ENCODE data around the gene SPIRE2.

The SPIRE2 gene

DNA sequence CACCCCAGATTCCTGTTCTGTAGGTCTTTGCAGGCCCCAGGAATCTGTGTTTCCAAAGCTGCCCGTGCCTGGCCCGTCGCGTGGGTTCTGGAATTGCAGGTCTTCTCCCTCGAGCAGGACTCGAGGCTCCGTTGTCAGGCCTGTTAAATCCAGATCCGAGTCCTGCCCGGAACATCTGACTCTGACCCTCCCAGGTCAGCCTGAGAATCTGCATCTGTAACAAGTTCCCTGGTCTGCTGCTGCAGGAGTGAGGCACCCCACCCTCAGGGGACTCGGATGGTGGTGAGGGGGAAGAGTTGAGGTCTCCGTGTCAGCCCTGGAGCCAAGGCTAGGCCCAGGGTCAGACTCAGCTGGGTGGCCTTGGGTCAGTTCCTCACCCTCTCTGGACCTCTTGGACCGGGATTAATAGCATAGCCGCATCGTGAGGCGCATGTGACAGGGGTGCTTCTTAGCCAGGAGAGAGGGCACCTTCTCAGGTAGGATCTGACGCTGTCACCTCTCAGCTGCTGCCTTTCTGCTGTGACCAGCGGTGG is 8.8 kb downstream of the SPIRE2 start:
- no peaks in the 10 kb centered on the region for H3K79me2 ChIP-seq (ENCODE audit: control insufficient read depth, insufficient read depth, low read length)
- H3K4me3 ChIP-seq (ENCODE audit: low read length), result no peak overlapping the region
- H3K27me3 ChIP-seq (ENCODE audit: insufficient read depth, low read length, poor library complexity), result no peaks in the 10 kb centered on the region
- no peak overlapping the region for H3K27ac ChIP-seq (ENCODE audit: low read depth, low read length)
- no peak overlapping the region for H3K4ac ChIP-seq (ENCODE audit: low read depth, low read length)
- H3K23ac ChIP-seq (ENCODE audit: low read length), result no peak overlapping the region
- no peak overlapping the region for H2BK5ac ChIP-seq (ENCODE audit: low read length)
- no peak overlapping the region for H3K18ac ChIP-seq (ENCODE audit: low read length)
- DNase-seq, result no peak
- H3K36me3 ChIP-seq (ENCODE audit: control insufficient read depth, insufficient read depth, low read length), result no peaks in the 10 kb centered on the region
- no peak overlapping the region for H3K4me2 ChIP-seq (ENCODE audit: low read length)
- no peak overlapping the region for H2BK15ac ChIP-seq (replicated peaks; ENCODE audit: low read depth)
- no peak overlapping the region for H4K8ac ChIP-seq (ENCODE audit: low read depth, low read length)
- peaks cover 5% of the 10 kb centered on the region for H3K4me1 ChIP-seq (ENCODE audit: control insufficient read depth, low read depth, low read length)
- H3K79me1 ChIP-seq (ENCODE audit: low read length), result no peaks in the 10 kb centered on the region
- H3K56ac ChIP-seq (ENCODE audit: low read length), result no peak overlapping the region
- H3K9ac ChIP-seq (ENCODE audit: low read length), result no peak overlapping the region
- no peak overlapping the region for H2AK5ac ChIP-seq (ENCODE audit: low read length)
- no peak overlapping the region for H4K5ac ChIP-seq (ENCODE audit: low read length)
- H2BK120ac ChIP-seq (ENCODE audit: low read depth, low read length), result no peak overlapping the region
- WGBS (ENCODE audit: extremely low coverage, insufficient coverage, low lambda C conversion rate), result no CpG with 5 or more reads among the region's 17 CpGs

DNA sequence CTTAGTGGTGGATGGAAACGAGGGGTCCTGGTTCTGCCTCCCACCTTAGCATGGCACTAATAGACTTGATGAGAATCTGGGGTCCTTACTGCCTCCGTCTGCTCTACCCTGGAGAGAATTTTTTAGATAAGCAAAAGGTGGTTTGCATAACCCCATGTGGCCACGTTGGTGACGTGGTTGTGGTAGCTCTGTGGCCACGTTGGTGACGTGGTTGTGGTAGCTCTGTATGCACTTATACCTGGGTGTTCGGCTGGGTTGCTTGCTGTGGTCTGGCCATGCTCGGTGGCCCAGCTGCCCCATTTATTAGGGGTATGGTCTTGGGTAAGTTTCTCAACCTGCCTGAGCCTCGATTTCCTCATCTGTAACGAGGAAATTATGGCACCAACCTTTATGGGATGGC is 13.0 kb downstream of the SPIRE2 start:
- Histone ChIP-seq H3K27me3 (ENCODE audit: insufficient read depth, low read length, poor library complexity) (no peaks in the 10 kb centered on the region), H3K18ac (ENCODE audit: low read length) (no peak overlapping the region), H2AK5ac (ENCODE audit: low read length) (no peak overlapping the region), H3K36me3 (ENCODE audit: control insufficient read depth, insufficient read depth, low read length) (no peaks in the 10 kb centered on the region), H2BK120ac (ENCODE audit: low read depth, low read length) (no peak overlapping the region), H3K4me2 (ENCODE audit: low read length) (no peak overlapping the region), H3K23ac (ENCODE audit: low read length) (no peak overlapping the region), H4K8ac (ENCODE audit: low read depth, low read length) (no peak overlapping the region), H3K27ac (ENCODE audit: low read depth, low read length) (no peak overlapping the region), H3K4me3 (ENCODE audit: low read length) (no peak overlapping the region), H3K56ac (ENCODE audit: low read length) (no peak overlapping the region), H2BK5ac (ENCODE audit: low read length) (no peak overlapping the region), H3K79me2 (ENCODE audit: control insufficient read depth, insufficient read depth, low read length) (no peaks in the 10 kb centered on the region), H3K4me1 (ENCODE audit: control insufficient read depth, low read depth, low read length) (peaks cover 5% of the 10 kb centered on the region), H3K9ac (ENCODE audit: low read length) (no peak overlapping the region), H4K5ac (ENCODE audit: low read length) (no peak overlapping the region), H2BK15ac (replicated peaks; ENCODE audit: low read depth) (no peak overlapping the region), H3K79me1 (ENCODE audit: low read length) (no peaks in the 10 kb centered on the region), H3K4ac (ENCODE audit: low read depth, low read length) (no peak overlapping the region)
- no peak for DNase-seq
- WGBS (ENCODE audit: extremely low coverage, insufficient coverage, low lambda C conversion rate), result no CpG with 5 or more reads among the region's 10 CpGs

DNA sequence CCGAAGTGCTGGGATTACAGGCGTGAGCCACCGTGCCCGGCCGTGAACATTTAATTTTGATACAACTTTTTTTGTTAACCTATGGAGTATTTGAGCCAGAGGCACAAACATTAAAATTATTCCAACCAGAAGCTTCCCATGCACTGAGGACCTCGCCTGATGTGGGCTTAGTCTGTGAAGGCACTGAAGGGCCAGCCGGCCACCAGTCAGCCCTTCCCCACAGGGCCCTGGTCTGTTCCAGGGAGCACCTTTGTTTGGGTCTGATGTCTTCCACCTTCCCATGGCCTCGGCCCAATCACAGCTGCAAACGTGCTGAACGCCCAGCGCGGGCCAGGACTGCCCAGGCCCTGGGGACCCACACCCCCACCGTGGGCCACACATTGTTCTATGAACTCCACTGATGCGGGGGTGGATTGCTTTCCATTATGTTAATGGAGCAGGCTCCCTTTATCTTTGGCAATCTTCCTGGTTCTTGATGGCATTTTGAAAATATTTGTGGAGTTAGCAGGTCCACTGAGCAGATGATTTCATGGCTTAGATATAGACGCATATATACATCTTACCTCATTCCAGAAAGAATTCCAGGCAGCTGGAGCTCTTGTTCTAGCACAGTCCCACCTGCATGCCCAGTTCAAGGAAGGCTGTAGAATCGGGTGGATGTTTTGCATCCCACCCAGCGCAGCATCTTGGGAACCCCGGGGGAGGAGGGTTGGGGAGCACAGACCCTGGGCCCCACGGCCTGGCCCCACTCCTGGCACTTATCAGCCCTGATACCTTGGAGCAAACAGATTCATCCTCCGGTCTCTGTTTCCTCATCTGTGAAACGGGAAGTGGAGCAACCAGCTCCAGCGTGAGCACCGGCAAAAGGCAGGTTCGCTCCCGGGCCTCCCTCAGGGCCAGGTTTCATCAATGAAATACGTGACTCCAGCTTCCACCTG is 14.5 kb downstream of the SPIRE2 start:
- Histone ChIP-seq H3K9ac (ENCODE audit: low read length) (no peak overlapping the region), H4K8ac (ENCODE audit: low read depth, low read length) (no peak overlapping the region), H2AK5ac (ENCODE audit: low read length) (no peak overlapping the region), H3K79me2 (ENCODE audit: control insufficient read depth, insufficient read depth, low read length) (no peaks in the 10 kb centered on the region), H3K36me3 (ENCODE audit: control insufficient read depth, insufficient read depth, low read length) (no peaks in the 10 kb centered on the region), H2BK120ac (ENCODE audit: low read depth, low read length) (no peak overlapping the region), H3K4me3 (ENCODE audit: low read length) (no peak overlapping the region), H3K56ac (ENCODE audit: low read length) (no peak overlapping the region), H3K23ac (ENCODE audit: low read length) (no peak overlapping the region), H3K27me3 (ENCODE audit: insufficient read depth, low read length, poor library complexity) (no peaks in the 10 kb centered on the region), H3K18ac (ENCODE audit: low read length) (no peak overlapping the region), H3K4ac (ENCODE audit: low read depth, low read length) (no peak overlapping the region), H4K5ac (ENCODE audit: low read length) (no peak overlapping the region), H2BK15ac (replicated peaks; ENCODE audit: low read depth) (no peak overlapping the region), H3K27ac (ENCODE audit: low read depth, low read length) (no peak overlapping the region), H3K4me2 (ENCODE audit: low read length) (no peak overlapping the region), H2BK5ac (ENCODE audit: low read length) (no peak overlapping the region), H3K4me1 (ENCODE audit: control insufficient read depth, low read depth, low read length) (peaks cover 5% of the 10 kb centered on the region), H3K79me1 (ENCODE audit: low read length) (no peaks in the 10 kb centered on the region)
- DNase-seq, result no peak
- WGBS (ENCODE audit: extremely low coverage, insufficient coverage, low lambda C conversion rate), result no CpG with 5 or more reads among the region's 26 CpGs

- H3K4me1 ChIP-seq (ENCODE audit: control insufficient read depth, low read depth, low read length), result peaks cover 5% of the 10 kb centered on the region
- no peak overlapping the region for H3K4me3 ChIP-seq (ENCODE audit: low read length)
- no peak overlapping the region for H2BK15ac ChIP-seq (replicated peaks; ENCODE audit: low read depth)
- H3K36me3 ChIP-seq (ENCODE audit: control insufficient read depth, insufficient read depth, low read length), result no peaks in the 10 kb centered on the region
- no peak overlapping the region for H2BK120ac ChIP-seq (ENCODE audit: low read depth, low read length)
- H4K5ac ChIP-seq (ENCODE audit: low read length), result no peak overlapping the region
- no peak overlapping the region for H3K9ac ChIP-seq (ENCODE audit: low read length)
- no peaks in the 10 kb centered on the region for H3K79me2 ChIP-seq (ENCODE audit: control insufficient read depth, insufficient read depth, low read length)
- H4K8ac ChIP-seq (ENCODE audit: low read depth, low read length), result no peak overlapping the region
- H3K4ac ChIP-seq (ENCODE audit: low read depth, low read length), result no peak overlapping the region
- no peak for DNase-seq
- H2AK5ac ChIP-seq (ENCODE audit: low read length), result no peak overlapping the region
- no peak overlapping the region for H2BK5ac ChIP-seq (ENCODE audit: low read length)
- no peak overlapping the region for H3K4me2 ChIP-seq (ENCODE audit: low read length)
- no peak overlapping the region for H3K18ac ChIP-seq (ENCODE audit: low read length)
- no peaks in the 10 kb centered on the region for H3K79me1 ChIP-seq (ENCODE audit: low read length)
- H3K27ac ChIP-seq (ENCODE audit: low read depth, low read length), result no peak overlapping the region
- no CpG with 5 or more reads among the region's 20 CpGs for WGBS (ENCODE audit: extremely low coverage, insufficient coverage, low lambda C conversion rate)
- no peak overlapping the region for H3K56ac ChIP-seq (ENCODE audit: low read length)
- H3K23ac ChIP-seq (ENCODE audit: low read length), result no peak overlapping the region
- no peaks in the 10 kb centered on the region for H3K27me3 ChIP-seq (ENCODE audit: insufficient read depth, low read length, poor library complexity)
These were observed 15.4 kb downstream of the SPIRE2 start for GRCh38 chr16:89843409-89844350.

DNA sequence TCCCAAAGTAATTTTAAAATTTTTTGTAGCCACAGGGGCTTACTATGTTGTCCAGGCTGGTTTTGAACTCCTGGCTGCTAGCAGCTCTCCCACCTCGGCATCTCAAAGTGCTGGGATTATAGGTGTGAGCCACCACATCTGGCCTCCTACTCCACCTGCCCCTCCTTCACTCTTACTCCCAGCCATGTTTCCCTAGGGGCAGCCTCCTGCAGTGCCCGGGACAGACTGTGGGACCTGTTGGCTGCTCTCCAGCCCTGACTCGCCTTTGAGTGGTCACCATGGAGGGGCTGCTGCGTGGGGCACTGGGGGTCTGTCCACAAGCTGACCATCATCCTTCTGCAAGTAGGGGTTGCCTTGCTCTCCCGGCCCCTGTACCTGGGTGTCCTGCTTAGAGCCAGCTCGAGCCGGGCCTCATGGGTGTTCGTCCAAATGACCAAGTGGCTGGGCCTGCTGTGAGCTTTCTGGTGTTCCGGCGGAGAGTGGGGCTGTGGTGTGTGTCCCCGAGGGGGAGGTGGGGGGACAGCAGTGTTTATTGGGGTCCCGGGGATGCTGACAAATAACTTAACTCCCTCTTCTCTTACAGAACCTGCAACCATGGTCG is 16.6 kb downstream of the SPIRE2 start:
- no peaks in the 10 kb centered on the region for H3K36me3 ChIP-seq (ENCODE audit: control insufficient read depth, insufficient read depth, low read length)
- no peak overlapping the region for H2BK120ac ChIP-seq (ENCODE audit: low read depth, low read length)
- no peak overlapping the region for H3K4me3 ChIP-seq (ENCODE audit: low read length)
- H3K18ac ChIP-seq (ENCODE audit: low read length), result no peak overlapping the region
- no peaks in the 10 kb centered on the region for H3K27me3 ChIP-seq (ENCODE audit: insufficient read depth, low read length, poor library complexity)
- no peak overlapping the region for H4K8ac ChIP-seq (ENCODE audit: low read depth, low read length)
- H3K4ac ChIP-seq (ENCODE audit: low read depth, low read length), result no peak overlapping the region
- no peak overlapping the region for H3K4me2 ChIP-seq (ENCODE audit: low read length)
- no peak overlapping the region for H2BK5ac ChIP-seq (ENCODE audit: low read length)
- no peak overlapping the region for H3K56ac ChIP-seq (ENCODE audit: low read length)
- no peaks in the 10 kb centered on the region for H3K79me2 ChIP-seq (ENCODE audit: control insufficient read depth, insufficient read depth, low read length)
- H2AK5ac ChIP-seq (ENCODE audit: low read length), result no peak overlapping the region
- peaks cover 1% of the 10 kb centered on the region for H3K4me1 ChIP-seq (ENCODE audit: control insufficient read depth, low read depth, low read length)
- no peak overlapping the region for H3K27ac ChIP-seq (ENCODE audit: low read depth, low read length)
- WGBS (ENCODE audit: extremely low coverage, insufficient coverage, low lambda C conversion rate), result no CpG with 5 or more reads among the region's 13 CpGs
- no peak overlapping the region for H4K5ac ChIP-seq (ENCODE audit: low read length)
- no peaks in the 10 kb centered on the region for H3K79me1 ChIP-seq (ENCODE audit: low read length)
- H3K23ac ChIP-seq (ENCODE audit: low read length), result no peak overlapping the region
- DNase-seq, result no peak
- no peak overlapping the region for H2BK15ac ChIP-seq (replicated peaks; ENCODE audit: low read depth)
- H3K9ac ChIP-seq (ENCODE audit: low read length), result no peak overlapping the region
